Measurements from ENCODE around the gene UBQLN4. TPM values are rescaled to one million over a fixed set of nuclear protein-coding genes. Genes with fewer than 3 reads are reported as not detected.

Gene UBQLN4
- total RNA-seq, result 94.2 and 97.8 TPM in 2 replicates
- long read RNA-seq, partial matches to known transcripts, result 13 of 27 reads
- long read RNA-seq, other reads (novel, unspliced or antisense), result 14 of 27 reads

DNA sequence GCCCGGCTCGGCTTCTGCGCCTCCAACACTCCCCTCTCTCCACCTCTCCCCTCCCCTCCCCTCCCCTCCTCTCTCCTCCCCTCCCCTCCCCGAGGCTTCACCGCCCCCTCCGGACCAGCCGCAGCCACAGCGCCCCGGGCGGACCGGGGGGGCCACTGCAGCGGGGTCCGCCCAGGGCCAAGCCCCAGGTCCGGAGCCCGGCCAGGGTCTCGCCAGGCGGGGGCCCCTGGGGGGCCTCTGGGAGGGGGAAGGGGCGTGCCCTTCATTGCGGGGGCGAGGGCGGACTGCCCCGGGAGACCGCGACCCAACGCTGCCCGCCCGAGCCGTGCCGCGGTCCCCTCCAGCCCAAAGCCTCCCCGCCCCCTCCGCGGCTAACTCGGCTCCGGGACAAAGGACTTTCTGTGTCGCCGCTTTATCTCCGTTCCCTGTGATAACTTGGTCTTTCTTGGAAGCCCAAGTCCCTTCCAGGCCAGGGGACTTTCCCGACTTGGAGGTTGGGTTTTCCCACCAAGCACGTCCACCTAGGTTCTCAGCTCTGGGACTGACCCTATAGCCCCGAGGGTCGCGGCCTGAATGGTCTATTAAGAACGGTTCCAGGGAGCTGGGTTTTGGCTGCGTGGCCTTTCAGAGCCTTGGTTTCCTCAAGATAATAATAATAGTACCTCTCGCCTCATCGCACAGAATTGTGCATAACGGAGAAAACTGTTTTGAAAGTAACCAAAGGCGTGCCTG lies at the start of gene UBQLN4:
UBQLN4 (minus strand) TSS at position 31 of the 732 bp plus-strand sequence. CDS start 97 bp downstream, outside the sequence.
- Mint-ChIP-seq H3K27me3 (no peaks in the 10 kb centered on the region), H3K27ac (peak within 1 kb of the TSS; percentile 98), H3K36me3 (ENCODE audit: insufficient read depth) (peaks cover 11% of the 10 kb centered on the region), H3K4me1 (ENCODE audit: low read depth) (peaks cover 15% of the 10 kb centered on the region), H3K9me3 (ENCODE audit: low read depth) (no peaks in the 10 kb centered on the region), H3K4me3 (ENCODE audit: low read depth) (peak within 1 kb of the TSS; percentile 97)
- DNase-seq (ENCODE audit: low spot score, unreplicated experiment), result peak; percentile 88
- TF ChIP-seq CTCF (IDR thresholded peaks at IDR 0.05; ENCODE audit: unreplicated experiment), result peak; percentile 43

DNA sequence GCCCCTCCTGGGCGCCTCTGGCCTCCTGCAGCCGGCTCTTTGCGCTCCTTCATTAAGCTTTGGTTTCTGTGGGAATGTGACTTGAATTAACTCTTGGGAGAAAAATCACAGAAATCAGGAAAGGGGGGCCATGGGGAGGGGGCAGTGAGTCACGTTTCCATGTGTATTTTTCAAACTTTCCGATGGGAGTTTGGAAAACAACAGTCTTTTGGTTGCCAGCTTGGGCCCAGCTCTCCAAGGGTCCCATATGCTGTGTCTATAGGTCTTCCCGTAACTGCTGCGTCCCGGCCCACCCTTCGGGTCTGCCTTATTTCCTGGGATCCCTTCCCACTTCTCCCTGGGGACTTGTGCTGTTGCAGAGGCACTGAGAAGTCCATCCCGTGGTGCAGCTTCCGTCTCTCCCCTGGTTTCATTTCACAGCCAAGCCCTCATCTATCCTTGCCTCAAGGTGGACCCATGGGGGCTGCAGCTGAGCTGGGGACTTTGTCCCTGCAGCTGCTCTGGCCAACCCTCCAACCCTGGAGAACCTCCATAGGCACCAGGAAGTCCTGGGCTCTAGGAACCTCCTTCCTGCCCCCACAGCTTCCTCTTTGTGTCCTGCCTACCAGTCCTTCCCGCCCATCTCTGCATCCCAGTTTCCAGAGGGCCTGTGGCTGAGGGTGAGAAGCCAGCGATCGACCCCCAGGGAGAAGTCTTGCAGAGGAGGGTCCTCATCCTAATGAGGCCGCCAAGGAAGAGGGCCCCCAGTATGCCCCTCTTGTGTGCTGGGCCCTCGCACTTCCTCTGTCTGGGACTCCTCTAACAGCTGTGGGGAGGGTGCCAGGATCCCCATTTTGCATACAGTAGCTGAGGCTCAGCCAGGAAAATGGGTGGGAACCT lies 49.3 kb upstream of the UBQLN4 start:
- Mint-ChIP-seq H3K36me3 (ENCODE audit: insufficient read depth) (peaks cover 5% of the 10 kb centered on the region), H3K4me1 (ENCODE audit: low read depth) (peaks cover 43% of the 10 kb centered on the region), H3K4me3 (ENCODE audit: low read depth) (no peak overlapping the region), H3K27me3 (no peaks in the 10 kb centered on the region), H3K27ac (peak overlapping the region; percentile 62), H3K9me3 (ENCODE audit: low read depth) (no peaks in the 10 kb centered on the region)
- no peak for TF ChIP-seq CTCF (IDR thresholded peaks at IDR 0.05; ENCODE audit: unreplicated experiment)
- DNase-seq (ENCODE audit: low spot score, unreplicated experiment), result no peak

DNA sequence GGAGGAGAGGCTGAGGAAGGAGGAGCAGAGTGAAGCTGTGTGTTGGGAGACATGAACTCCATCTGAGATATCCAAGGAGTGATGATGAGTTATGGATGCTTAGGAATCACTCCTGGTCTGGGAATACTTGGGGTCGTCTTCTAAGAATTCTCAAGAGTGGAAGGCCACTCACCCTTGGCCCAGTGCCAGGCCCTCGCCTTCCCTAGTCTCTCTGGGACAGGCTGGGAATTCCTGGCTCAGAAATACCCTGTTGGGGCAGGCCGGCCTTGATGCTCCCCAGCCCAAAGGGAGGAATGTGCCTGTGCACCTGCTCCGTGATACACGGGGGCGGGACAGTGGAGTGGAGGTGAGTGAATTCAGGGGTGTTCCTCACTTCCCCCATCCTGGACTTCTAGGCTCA lies 48.3 kb upstream of the UBQLN4 start:
- TF ChIP-seq CTCF (IDR thresholded peaks at IDR 0.05; ENCODE audit: unreplicated experiment), result no peak
- H3K4me1 Mint-ChIP-seq (ENCODE audit: low read depth), result peaks cover 43% of the 10 kb centered on the region
- DNase-seq (ENCODE audit: low spot score, unreplicated experiment), result no peak
- H3K4me3 Mint-ChIP-seq (ENCODE audit: low read depth), result no peak overlapping the region
- peaks cover 6% of the 10 kb centered on the region for H3K36me3 Mint-ChIP-seq (ENCODE audit: insufficient read depth)
- H3K9me3 Mint-ChIP-seq (ENCODE audit: low read depth), result no peaks in the 10 kb centered on the region
- H3K27me3 Mint-ChIP-seq, result no peaks in the 10 kb centered on the region
- H3K27ac Mint-ChIP-seq, result peak overlapping the region; percentile 83

- no peak for TF ChIP-seq CTCF (IDR thresholded peaks at IDR 0.05; ENCODE audit: unreplicated experiment)
- H3K9me3 Mint-ChIP-seq (ENCODE audit: low read depth), result no peaks in the 10 kb centered on the region
- H3K4me3 Mint-ChIP-seq (ENCODE audit: low read depth), result no peak overlapping the region
- DNase-seq (ENCODE audit: low spot score, unreplicated experiment), result no peak
- H3K36me3 Mint-ChIP-seq (ENCODE audit: insufficient read depth), result peaks cover 13% of the 10 kb centered on the region
- H3K27me3 Mint-ChIP-seq, result no peaks in the 10 kb centered on the region
- peak overlapping the region; percentile 49 for H3K27ac Mint-ChIP-seq
- peaks cover 38% of the 10 kb centered on the region for H3K4me1 Mint-ChIP-seq (ENCODE audit: low read depth)
These were observed 46.8 kb upstream of the UBQLN4 start for GRCh38 chr1:156100205-156100995.

- DNase-seq (ENCODE audit: low spot score, unreplicated experiment), result no peak
- Mint-ChIP-seq H3K27ac (no peak overlapping the region), H3K27me3 (no peaks in the 10 kb centered on the region), H3K9me3 (ENCODE audit: low read depth) (no peaks in the 10 kb centered on the region), H3K4me1 (ENCODE audit: low read depth) (peaks cover 27% of the 10 kb centered on the region), H3K36me3 (ENCODE audit: insufficient read depth) (peaks cover 11% of the 10 kb centered on the region), H3K4me3 (ENCODE audit: low read depth) (no peak overlapping the region)
- TF ChIP-seq CTCF (IDR thresholded peaks at IDR 0.05; ENCODE audit: unreplicated experiment), result no peak
These were observed 45.7 kb upstream of the UBQLN4 start for GRCh38 chr1:156099282-156099681.
